Gastrocnemius medialis (tissue), 4 donors: ENCODE results near the gene XPNPEP2.

ENCODE experiments used
- POLR2A ChIP-seq, 2 donors: fragments of 450-650 bp; IDR thresholded peaks; one replicate each; pipeline ENCODE4 v1.6.1; 2017; ENCODE audit warnings: antibody characterized with exemption in 2 of 2, mild to moderate bottlenecking in 2 of 2, moderate library complexity in 2 of 2
- TF ChIP-seq, protein P1 (sequence below), 5 experiments: fragments of 450-650 bp in 3 of 5; fragments of 200-600 bp in 2 of 5; sonication (generic) in 2 of 5; IDR thresholded peaks in 4 of 5; conservative IDR thresholded peaks in 1 of 5; 1 replicate in 4 of 5; 2 replicates in 1 of 5; pipeline ENCODE4 v1.5.1; 2016 to 2019; ENCODE audit warnings: antibody characterized with exemption in 5 of 5, mild to moderate bottlenecking in 3 of 5, moderate library complexity in 3 of 5

GRCh38 chrX:129747533-129747932, 8.8 kb downstream of the XPNPEP2 start:
- TF ChIP-seq, protein P1, sequence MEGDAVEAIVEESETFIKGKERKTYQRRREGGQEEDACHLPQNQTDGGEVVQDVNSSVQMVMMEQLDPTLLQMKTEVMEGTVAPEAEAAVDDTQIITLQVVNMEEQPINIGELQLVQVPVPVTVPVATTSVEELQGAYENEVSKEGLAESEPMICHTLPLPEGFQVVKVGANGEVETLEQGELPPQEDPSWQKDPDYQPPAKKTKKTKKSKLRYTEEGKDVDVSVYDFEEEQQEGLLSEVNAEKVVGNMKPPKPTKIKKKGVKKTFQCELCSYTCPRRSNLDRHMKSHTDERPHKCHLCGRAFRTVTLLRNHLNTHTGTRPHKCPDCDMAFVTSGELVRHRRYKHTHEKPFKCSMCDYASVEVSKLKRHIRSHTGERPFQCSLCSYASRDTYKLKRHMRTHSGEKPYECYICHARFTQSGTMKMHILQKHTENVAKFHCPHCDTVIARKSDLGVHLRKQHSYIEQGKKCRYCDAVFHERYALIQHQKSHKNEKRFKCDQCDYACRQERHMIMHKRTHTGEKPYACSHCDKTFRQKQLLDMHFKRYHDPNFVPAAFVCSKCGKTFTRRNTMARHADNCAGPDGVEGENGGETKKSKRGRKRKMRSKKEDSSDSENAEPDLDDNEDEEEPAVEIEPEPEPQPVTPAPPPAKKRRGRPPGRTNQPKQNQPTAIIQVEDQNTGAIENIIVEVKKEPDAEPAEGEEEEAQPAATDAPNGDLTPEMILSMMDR (IDR thresholded peaks at IDR 0.05 in 4 of 5, conservative IDR thresholded peaks at IDR 0.05 in 1 of 5): no peak
- no peak for TF ChIP-seq POLR2A (IDR thresholded peaks at IDR 0.05)
